NB4 (cell line): ENCODE measurements around the gene HPN.

ENCODE experiments used
- POLR2A ChIP-seq: IDR thresholded peaks from 2 replicates; pipeline ENCODE4 v1.6.1; 2011; ENCODE audit warnings: mild to moderate bottlenecking; ENCODE audit not compliant: insufficient read length; ENCODE audit errors: extremely low read depth
- TF ChIP-seq, protein P1 (sequence below): IDR thresholded peaks from one replicate; pipeline ENCODE4 v1.5.1; 2012; ENCODE audit warnings: low read depth, low read length
- TF ChIP-seq, protein P2 (sequence below): IDR thresholded peaks from 2 replicates; pipeline ENCODE4 v1.6.1; 2011; ENCODE audit warnings: low read depth, low read length

DNA sequence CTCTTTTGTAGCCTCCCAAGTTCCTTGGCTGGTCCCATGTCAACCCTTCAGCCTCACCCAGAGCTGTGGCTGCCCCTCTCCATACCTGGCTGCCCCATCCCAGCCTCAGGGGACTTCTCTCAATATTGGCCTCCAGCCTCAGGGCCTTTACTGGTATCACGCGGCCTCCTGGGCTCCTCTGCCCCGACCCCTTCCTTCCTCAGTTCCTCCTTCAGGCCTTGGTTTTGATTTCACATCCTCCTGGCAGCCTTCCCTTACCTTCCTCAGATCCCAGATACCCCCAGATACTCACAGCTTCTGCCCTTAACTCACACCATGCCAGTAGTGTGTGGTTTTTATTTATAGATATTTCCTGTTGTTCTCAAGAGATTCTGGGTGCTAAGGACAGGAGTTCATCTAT lies 24.0 kb upstream of the HPN start:
- TF ChIP-seq, protein P1, sequence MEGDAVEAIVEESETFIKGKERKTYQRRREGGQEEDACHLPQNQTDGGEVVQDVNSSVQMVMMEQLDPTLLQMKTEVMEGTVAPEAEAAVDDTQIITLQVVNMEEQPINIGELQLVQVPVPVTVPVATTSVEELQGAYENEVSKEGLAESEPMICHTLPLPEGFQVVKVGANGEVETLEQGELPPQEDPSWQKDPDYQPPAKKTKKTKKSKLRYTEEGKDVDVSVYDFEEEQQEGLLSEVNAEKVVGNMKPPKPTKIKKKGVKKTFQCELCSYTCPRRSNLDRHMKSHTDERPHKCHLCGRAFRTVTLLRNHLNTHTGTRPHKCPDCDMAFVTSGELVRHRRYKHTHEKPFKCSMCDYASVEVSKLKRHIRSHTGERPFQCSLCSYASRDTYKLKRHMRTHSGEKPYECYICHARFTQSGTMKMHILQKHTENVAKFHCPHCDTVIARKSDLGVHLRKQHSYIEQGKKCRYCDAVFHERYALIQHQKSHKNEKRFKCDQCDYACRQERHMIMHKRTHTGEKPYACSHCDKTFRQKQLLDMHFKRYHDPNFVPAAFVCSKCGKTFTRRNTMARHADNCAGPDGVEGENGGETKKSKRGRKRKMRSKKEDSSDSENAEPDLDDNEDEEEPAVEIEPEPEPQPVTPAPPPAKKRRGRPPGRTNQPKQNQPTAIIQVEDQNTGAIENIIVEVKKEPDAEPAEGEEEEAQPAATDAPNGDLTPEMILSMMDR = no peak
- no peak for TF ChIP-seq POLR2A
- TF ChIP-seq, protein P2, sequence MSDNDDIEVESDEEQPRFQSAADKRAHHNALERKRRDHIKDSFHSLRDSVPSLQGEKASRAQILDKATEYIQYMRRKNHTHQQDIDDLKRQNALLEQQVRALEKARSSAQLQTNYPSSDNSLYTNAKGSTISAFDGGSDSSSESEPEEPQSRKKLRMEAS = no peak
